GM18858 (cell line): ENCODE measurements around the gene NAPG.
"Not testable (repeated sequence)": the region's sequence is repeated elsewhere in the genome, so short reads cannot be mapped to it uniquely, and the experiment has no call there.

ENCODE experiments used
- ATAC-seq: cut with Tn5 transposase; IDR thresholded peaks from one replicate; pipeline ENCODE4 v1.9.1; 2021; ENCODE audit not compliant: unreplicated experiment

Gene NAPG

GRCh38 chr18:10514082-10514481 is 11.7 kb upstream of the NAPG start:
- ATAC-seq, result no peak

GRCh38 chr18:10514601-10515000 is 11.2 kb upstream of the NAPG start:
- ATAC-seq, result no peak

GRCh38 chr18:10515456-10515855 is 10.4 kb upstream of the NAPG start:
- ATAC-seq, result no peak

GRCh38 chr18:10516078-10516477 is 9.7 kb upstream of the NAPG start:
- no peak for ATAC-seq

DNA sequence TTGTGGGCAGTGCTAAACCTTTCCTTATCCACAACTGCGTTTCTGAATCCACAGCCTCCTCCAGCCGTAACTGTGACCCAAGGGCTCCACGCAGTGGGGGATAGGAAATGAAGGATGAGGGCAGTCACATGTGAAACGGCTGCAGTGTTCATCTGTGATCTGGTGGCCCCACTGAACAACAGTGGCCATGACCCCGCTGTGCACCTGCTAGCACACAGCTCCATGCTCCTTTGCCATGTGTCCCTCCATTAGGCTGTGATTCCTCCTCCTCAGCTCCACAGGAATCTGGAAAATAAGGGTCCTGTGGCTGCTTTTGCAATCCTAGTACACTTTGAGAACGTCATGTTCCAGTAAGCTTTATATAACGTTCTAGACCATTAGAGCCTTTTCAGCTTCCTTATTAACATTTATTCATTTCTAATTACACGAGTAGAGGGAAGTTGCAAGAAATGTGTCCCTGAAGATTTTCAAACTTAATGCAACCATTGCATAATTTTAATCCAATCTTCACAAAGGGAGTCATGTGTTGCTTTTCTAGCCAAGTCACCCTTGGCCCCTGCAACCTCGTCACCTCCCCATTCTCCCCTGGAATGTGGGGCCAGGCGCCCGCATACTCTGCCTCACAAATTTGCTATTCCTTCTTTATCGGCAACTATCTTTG is 7.1 kb upstream of the NAPG start:
- ATAC-seq, result no peak

GRCh38 chr18:10519366-10519765 is 6.5 kb upstream of the NAPG start:
- ATAC-seq, result no peak

GRCh38 chr18:10519999-10520935 is 5.6 kb upstream of the NAPG start:
- no peak for ATAC-seq

DNA sequence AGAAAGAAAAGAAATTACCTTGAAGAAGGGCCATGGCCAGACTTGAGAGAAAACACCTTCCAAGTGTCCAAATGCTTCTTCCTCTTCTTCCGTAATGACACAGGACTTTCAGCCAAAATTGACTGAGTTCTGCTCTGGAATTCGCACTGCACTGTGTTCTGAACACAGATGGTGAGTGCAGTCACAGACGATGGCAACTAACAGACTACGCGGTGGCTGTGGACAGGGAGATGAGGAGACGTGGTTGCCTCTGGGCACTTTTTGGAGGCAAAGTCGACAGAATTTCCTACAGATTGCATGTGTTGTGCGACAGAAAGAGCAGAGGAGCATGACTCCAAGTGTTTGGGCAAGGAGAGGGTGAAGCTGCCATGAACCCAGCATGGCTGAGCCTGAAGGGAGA is 4.3 kb upstream of the NAPG start:
- ATAC-seq, result no peak

GRCh38 chr18:10522574-10522973 is 3.3 kb upstream of the NAPG start:
- ATAC-seq, result no peak

DNA sequence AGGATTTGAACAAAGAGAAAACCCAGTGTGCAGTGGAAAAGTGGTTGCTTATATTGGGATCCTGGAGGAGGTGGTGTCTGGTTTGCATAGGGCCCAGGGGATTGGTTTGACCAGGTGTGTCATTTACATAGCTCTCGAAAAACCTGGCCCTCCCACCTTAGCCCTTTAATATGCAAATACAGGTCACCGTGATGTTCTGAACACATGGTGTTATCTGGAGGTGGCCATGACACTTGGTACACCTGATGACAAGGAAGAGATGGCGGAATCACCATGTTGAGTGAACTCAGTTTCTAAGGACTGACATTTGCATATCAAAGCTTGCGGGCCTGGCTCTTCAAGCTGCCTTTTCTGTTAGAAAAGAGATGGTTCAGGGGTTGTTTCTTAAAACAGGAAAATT is 2.3 kb upstream of the NAPG start:
- no peak for ATAC-seq

GRCh38 chr18:10524507-10525370 is 1.1 kb upstream of the NAPG start:
- ATAC-seq, result no peak

DNA sequence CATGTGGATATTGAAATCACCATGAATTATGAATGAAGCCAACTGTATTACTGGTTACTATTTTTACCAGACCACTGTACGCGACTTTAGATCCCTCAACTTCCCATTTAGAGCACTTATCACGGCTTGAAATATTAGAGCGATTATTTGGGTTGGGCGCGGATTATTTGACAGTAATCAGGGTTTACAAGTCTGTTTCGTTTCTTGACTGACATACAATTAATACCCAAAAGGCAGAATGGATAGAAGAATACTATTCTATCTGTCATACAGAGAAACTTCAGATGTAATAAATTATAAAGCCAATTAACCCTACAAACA is 496 bp upstream of the NAPG start:
- no peak for ATAC-seq

- no peak for ATAC-seq
These were observed 728 bp downstream of the NAPG start for GRCh38 chr18:10526561-10526949.

DNA sequence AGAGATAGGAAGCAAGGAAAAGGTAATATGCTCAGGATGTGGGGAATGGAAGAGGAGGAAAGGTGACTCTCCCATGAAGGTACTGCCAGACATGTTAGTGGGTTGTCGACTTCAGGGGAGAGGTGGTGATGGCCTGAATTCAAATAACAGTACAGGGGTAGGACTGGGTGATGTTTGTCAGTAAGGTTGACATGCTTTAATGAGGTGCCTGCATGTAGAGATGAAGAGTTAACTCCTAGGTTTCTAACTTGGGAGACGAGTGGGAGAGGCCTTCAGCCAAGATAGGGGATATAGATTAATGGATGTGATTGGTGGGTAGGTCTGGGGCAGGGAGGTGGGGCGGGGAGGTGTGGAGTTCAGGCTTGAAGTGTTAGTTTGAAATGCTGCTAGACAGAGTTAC is 2.6 kb downstream of the NAPG start:
- no peak for ATAC-seq

GRCh38 chr18:10530002-10530401 is 4.2 kb downstream of the NAPG start:
- ATAC-seq, result no peak

- ATAC-seq, result no peak
These were observed 5.0 kb downstream of the NAPG start for GRCh38 chr18:10530852-10531251.

DNA sequence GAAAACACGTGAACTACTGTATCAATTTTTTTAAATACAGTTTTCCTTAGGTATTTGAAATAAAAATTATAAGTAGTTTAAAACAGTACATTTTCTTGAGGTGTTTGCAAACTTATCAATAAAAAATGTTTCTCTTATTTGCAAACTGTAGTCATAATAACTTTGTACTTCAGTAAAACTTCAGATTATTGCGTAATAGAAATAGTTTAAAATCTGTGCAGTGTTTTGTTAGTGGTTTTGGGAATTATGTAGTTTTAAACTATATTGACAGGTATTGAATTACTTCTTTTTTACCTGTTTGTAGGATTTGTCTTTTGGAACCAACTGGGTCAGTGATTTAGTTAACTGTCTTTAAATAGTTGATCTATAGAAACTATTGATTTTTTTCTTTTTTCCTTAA is 7.3 kb downstream of the NAPG start:
- ATAC-seq, result no peak

DNA sequence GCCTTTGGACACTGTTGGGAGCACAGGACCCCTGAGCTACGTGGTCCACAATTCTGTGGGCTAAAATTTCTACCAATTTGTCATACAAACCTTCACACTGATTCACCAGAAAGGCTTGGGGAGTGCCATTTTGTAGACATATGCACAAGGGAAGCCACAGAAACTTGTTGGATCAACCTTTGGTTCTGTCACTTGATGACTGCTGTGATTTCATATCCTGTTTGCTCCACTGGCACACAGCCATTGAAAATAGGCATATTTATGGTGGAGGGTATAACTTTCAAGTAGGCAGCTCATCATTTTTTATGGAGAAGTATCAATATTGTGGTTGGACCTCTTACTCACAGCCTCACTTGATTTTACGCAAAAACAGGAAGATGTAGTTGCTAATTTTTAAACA is 10.5 kb downstream of the NAPG start:
- no peak for ATAC-seq

DNA sequence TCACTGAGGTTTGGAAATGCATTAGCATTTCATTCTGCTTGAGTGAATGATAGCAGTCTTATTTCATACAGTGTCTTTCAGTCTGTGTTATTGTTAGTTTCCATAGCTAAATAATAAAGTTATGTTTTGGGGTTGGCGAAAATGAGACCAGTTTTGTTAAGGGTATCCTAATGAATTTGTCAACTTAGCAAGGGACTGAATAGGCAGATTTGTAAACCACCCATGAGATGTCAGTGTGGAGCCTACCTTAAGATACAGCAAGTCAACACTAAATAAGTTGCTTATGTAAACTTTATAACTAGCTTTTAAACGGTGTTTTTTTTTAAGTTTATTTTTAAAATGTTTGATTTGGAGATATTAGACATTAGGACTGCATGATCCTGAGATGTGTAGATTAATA is 11.9 kb downstream of the NAPG start:
- no peak for ATAC-seq

GRCh38 chr18:10539124-10539523 is 13.3 kb downstream of the NAPG start:
- not testable (repeated sequence) for ATAC-seq

GRCh38 chr18:10543277-10543676 is 17.4 kb downstream of the NAPG start:
- no peak for ATAC-seq
